Measurements from ENCODE around the gene USF1.
"Not testable (repeated sequence)": the region's sequence is repeated elsewhere in the genome, so short reads cannot be mapped to it uniquely, and the experiment has no call there.

Gene USF1

GRCh38 chr1:161018631-161018930, 27.2 kb downstream of the USF1 start:
- no peak for DNase-seq

DNA sequence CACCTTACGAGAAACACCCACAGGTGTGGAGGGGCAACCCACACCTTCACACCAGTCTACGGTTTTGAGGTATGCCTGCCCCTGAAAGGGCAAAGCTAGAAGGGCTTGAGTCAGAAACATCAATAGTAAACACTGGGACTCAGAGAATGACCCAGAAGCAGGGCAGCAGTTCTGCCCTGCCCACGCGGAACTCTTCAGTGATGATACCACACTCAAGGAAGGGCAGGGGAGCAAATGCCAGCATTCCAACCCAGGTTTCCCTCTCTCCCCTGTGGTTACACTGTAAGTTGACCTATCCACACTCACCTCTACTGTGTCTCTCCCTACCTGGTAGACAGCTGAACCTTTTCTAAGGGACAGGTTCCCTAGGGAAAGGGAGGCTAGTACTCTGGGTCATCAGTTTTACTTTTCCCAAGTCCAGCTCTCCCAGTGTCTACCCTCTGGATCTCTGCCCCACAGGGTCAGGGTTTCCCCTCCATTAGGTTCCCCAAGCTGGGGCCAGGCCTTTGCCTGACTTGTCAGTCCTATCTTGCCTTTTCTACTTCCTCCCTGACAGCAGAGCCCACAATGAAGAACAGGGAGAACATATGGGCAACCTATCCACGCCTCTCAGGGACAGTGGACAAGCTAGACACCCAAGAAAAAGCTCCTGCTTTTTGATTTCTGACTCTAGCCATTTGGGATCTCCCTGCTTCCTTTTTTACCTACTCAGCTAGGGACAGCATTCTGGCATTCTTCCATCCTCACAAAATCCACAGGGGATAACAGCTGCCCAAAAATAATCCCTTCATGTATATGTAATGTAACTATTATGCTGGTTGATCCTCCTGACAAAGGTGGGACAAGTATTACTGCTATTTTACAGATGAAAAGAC, 27.8 kb downstream of the USF1 start:
- no peak for DNase-seq

DNA sequence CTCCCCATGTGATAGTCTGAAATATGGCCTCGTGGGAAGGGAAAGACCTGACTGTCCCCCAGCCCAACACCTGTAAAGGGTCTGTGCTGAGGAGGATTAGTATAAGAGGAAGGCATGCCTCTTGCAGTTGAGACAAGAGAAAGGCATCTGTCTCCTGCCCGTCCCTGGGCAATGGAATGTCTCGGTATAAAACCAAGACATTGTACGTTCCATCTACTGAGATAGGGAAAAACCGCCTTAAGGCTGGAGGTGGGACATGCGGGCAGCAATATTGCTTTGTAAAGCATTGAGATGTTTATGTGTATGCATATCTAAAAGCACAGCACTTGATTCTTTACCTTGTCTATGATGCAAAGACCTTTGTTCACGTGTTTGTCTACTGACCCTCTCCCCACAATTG, 28.6 kb downstream of the USF1 start:
- not testable (repeated sequence) for DNase-seq

DNA sequence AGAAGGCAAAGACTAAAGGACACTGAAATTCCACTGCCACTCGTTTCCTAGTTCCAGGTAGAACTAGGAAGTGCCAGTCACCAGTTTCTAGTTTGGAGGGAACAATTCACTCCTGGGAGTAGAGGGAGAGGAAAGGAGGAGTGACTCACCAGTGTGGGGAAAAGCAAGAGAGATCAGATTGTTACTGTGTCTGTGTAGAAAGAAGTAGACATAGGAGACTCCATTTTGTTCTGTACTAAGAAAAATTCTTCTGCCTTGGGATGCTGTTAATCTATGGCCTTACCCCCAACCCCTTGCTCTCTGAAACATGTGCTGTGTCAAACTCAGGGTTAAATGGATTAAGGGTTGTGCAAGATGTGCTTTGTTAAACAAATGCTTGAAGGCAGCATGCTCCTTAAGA, 29.1 kb downstream of the USF1 start:
- DNase-seq, result not testable (repeated sequence)

DNA sequence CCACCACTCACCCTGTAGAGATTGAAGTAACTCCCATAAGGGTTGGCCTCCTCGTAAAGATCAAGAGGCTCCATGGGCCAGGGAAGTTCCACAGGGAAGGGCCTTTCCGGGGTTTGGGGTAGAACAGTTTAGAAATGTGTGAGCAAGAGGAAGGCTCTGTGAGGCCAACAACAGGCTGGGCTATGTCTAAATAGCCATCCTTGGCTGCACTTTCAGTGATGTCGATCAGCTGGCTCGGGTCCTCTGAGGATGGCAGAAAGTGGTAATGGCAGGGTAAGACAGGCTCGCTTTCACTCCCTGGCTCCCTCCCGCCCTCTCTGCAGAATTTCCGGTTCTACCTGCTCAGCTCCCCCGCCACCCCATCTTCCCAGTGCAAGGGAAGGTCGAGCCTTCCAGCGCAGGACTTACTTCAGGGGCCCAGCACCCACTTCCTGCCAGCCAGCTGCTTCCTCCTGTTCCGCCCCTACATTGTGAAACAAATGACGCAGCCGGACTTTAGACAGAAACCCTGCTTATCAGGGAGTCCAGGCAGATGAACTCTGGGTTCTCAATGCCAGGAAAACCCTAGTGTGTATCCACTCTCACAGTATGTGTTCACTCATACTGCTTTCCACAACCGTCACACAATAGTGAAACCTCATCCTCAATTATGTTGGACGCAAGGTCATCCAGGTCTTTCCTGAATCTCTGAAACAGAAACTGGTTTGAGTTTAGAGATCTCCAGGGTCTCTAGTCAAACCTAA, 32.1 kb downstream of the USF1 start:
- peak; percentile 51 for DNase-seq

GRCh38 chr1:161013131-161013487, 32.7 kb downstream of the USF1 start:
- no peak for DNase-seq

GRCh38 chr1:161012420-161012819, 33.4 kb downstream of the USF1 start:
- no peak for DNase-seq

- no peak for DNase-seq
Measured at GRCh38 chr1:161009602-161010211, 36.1 kb downstream of the USF1 start.

- DNase-seq, result no peak
Measured at GRCh38 chr1:161008869-161009510, 36.8 kb downstream of the USF1 start.

DNA sequence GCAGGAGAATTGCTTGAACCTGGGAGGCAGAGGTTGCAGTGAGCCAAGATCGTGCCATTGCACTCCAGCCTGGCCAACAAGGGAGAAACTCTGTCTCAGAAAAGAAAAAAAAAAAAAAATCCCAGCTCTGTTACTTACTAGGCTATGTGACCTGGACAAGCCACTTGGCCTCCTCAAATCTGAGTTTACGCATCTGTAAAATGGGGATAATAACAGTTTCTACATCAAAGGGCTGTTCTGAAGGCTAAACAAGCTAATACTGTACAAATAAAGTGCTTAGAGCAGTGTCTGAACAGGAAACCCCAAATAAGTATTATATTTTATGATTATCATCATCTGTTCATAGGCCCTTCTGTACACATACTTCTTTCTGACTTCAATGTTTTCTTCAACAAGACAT, 38.4 kb downstream of the USF1 start:
- DNase-seq, result no peak

DNA sequence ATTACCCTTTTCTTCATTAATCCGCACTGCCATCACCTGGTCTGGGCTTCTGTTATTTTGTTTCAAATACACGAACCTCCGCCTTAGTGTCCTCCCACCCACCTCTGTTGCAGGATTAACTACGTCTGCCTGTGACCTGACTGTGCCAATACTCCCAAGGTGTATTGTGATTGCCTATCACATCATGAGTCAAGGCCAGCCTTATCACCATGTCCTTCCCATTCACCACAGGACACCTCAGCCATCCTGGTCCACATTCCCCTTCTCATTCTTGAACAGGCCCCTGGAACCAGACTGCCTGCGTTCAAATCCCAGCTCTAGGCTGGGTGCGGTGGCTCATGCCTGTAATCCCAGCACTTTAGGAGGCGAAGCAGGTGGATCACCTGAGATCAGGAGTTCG, 39.2 kb downstream of the USF1 start:
- DNase-seq, result no peak

DNA sequence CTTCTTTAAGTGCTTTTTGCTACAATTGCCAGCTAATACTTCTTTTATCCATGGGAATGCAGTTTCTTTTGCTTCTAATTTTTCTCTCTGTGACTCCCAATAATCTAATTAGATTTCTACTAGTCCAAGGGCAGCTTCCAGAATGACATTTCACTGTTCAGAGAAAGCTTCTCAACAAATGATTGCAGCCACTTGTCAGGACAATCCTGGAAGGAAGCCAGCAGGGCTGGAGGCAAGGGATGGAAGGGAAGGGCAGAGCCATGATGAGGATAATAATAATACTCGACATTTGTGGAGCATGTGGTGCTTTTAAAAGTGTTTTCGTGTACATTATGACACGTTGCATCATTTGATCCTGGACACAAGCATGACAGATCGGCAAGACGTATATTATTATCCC, 44.3 kb downstream of the USF1 start:
- no peak for DNase-seq

DNA sequence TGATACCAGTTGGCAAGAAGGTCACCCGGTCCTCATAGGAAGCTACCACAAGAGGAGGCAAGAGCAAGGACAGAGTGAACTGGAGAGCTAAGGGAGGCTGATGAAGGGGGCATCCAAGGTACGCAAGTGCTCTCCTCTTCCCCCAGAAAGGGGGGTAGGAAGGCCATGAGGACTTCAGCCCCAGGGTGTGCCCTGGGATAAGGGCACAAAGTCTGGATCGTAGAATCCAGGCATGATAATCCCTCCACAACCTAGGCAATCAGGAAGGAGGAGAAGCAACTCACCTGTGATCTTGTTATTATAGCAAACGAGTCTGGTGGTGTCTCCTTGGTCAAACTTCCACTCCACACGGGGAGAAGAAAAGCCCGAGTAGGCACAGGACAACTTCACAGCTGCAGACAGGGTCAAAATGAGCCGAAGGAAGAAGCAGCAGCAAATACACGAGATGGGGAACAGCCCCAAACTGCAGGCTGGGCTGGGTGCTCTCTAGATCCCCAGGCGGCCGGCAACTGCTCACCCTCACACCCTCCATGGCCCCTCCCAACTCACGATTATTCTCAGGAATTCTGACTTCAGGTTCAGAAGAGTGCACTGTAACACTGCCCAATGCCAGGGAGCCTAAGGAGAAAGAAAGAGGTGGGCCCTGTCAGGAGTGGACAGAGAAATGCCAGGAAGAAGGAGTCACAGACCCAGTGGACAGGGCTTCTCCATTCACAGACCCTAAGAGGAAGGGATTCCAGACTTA, 44.9 kb downstream of the USF1 start:
- DNase-seq, result no peak

DNA sequence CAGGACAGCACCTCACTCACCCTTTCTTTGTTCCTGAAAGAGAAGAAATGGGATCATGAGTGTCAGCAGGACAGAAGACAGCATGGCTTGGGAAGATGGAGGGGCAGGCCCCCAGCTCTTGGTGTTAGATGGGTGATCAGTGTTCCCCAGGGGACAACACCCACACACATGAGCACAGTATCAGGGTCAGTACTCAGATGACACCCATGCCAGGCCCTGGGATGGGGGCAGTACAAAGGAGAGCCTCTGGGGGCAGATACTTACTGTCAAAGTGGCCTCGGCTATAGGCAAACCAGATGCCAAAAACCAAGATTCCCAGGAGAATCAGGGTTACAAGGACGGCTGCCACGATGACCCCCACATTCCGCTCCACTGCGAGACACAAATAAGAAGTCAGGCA, 46.4 kb downstream of the USF1 start:
- DNase-seq, result no peak

- peak; percentile 36 for DNase-seq
Measured at GRCh38 chr1:160997323-160998038, 48.3 kb downstream of the USF1 start.

GRCh38 chr1:160996178-160996577, 49.6 kb downstream of the USF1 start:
- no peak for DNase-seq

DNA sequence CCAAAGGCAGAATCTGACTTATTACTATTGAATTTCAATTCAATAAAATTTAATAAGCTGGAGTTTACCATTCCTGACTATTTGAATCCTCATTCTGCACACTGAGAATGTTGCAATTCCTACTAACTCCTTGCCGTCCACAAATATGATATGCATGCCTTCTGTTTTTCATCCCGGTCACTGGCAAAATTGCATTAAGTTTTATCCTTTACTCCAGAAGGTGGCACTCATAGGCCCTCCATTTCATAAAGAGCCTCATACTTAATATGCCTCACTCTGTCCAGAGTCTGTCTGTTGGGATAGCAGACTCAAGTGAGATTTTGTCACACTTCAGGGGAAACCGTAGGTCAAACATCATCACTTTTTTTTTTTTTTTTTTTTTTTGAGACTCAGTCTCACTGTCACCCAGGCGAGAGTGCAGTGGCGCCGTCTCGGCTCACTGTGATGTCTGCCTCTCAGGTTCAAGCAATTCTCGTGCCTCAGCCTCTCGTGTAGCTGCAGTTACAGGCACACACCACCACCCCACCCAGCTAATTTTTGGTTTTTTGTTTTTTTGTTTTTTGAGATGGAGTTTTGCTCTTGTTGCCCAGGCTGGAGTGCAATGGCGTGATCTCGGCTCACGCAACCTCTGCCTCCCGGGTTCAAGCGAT, 52.1 kb downstream of the USF1 start:
- DNase-seq, result no peak

GRCh38 chr1:160992036-160992435, 53.7 kb downstream of the USF1 start:
- not testable (repeated sequence) for DNase-seq

All from activated effector memory CD4-positive, alpha-beta T cell treated with Interleukin-2 at 50 U/mL for 16 hours (primary cell).